Measurements from ENCODE around the gene F3. TPM values are rescaled to one million over a fixed set of nuclear protein-coding genes. Genes with fewer than 3 reads are reported as not detected.

The F3 gene
- total RNA-seq, 2 donors from 2014 or later = 37.9 to 85.4 TPM

GRCh38 chr1:94551449-94551848 is 9.9 kb upstream of the F3 start:
- DNase-seq = peak in 2 of 4 donors; percentile 24 to 55
- TF ChIP-seq POLR2A (IDR thresholded peaks at IDR 0.05) = no peak
- TF ChIP-seq, protein P1, sequence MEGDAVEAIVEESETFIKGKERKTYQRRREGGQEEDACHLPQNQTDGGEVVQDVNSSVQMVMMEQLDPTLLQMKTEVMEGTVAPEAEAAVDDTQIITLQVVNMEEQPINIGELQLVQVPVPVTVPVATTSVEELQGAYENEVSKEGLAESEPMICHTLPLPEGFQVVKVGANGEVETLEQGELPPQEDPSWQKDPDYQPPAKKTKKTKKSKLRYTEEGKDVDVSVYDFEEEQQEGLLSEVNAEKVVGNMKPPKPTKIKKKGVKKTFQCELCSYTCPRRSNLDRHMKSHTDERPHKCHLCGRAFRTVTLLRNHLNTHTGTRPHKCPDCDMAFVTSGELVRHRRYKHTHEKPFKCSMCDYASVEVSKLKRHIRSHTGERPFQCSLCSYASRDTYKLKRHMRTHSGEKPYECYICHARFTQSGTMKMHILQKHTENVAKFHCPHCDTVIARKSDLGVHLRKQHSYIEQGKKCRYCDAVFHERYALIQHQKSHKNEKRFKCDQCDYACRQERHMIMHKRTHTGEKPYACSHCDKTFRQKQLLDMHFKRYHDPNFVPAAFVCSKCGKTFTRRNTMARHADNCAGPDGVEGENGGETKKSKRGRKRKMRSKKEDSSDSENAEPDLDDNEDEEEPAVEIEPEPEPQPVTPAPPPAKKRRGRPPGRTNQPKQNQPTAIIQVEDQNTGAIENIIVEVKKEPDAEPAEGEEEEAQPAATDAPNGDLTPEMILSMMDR (IDR thresholded peaks at IDR 0.05) = no peak
- WGBS, 2 donors = 36 to 43% methylated on average over 6 to 7 of the region's 7 CpGs
- H3K27ac ChIP-seq = peak overlapping the region in 3 of 4 donors; percentile 55 to 61 (median 60)
- intact Hi-C loops (cut with DNase I) = no loop called here
- ATAC-seq = peak; percentile 63
- H3K9me3 ChIP-seq = no peaks in the 10 kb centered on the region
- H3K4me3 ChIP-seq = no peak overlapping the region
- H3K27me3 ChIP-seq = no peaks in the 10 kb centered on the region
- no peaks in the 10 kb centered on the region for H3K36me3 ChIP-seq (replicated peaks in 1 of 2; ENCODE audit: insufficient read depth in 1 of 2, low read depth in 2 of 2)
- peaks cover 34% of the 10 kb centered on the region for H3K4me1 ChIP-seq

DNA sequence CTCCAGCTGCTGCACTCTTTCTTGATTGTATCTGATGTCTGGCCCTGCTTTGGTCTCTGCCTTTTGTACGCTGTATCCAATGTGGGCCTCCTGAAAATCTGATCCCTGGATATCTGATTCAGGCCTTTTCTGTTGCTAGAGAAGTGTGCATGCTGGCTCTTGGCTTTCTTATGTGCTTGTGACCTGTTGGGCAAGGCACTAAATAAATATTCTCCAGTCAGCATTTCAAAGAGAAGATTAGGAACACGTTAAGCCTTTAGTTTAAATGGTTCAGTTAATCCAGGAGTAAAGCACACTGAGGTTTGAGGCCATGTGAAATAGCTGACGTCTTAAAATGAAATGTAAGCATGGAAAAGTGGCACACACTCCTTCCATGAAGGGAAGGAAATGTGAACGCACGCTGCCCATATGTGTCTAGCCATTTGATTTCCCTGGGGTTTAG is 9.3 kb upstream of the F3 start:
- peak in 3 of 4 donors; percentile 31 to 37 (median 35) for DNase-seq
- ATAC-seq = peak; percentile 77
- H3K4me1 ChIP-seq = peaks cover 34% of the 10 kb centered on the region
- H3K9me3 ChIP-seq = no peaks in the 10 kb centered on the region
- H3K27me3 ChIP-seq = no peaks in the 10 kb centered on the region
- no peak for TF ChIP-seq POLR2A (IDR thresholded peaks at IDR 0.05)
- H3K27ac ChIP-seq = peak overlapping the region in 3 of 4 donors; percentile 55 to 61 (median 60)
- WGBS, 2 donors = 43 to 53% methylated on average over 5 of the region's 5 CpGs
- H3K4me3 ChIP-seq = no peak overlapping the region
- intact Hi-C loops (cut with DNase I) = no loop called here
- no peaks in the 10 kb centered on the region for H3K36me3 ChIP-seq (replicated peaks in 1 of 2; ENCODE audit: insufficient read depth in 1 of 2, low read depth in 2 of 2)

- Histone ChIP-seq H3K9me3 (no peaks in the 10 kb centered on the region), H3K36me3 (replicated peaks in 1 of 2; ENCODE audit: insufficient read depth in 1 of 2, low read depth in 2 of 2) (no peaks in the 10 kb centered on the region), H3K27me3 (no peaks in the 10 kb centered on the region), H3K4me3 (no peak overlapping the region), H3K4me1 (peaks cover 34% of the 10 kb centered on the region), H3K27ac (peak overlapping the region in 3 of 4 donors; percentile 55 to 61 (median 60))
- WGBS, 2 donors = 55 to 56% methylated on average over 6 of the region's 6 CpGs
- no peak for ATAC-seq
- TF ChIP-seq, protein P1 (IDR thresholded peaks at IDR 0.05) = no peak
- no peak for TF ChIP-seq POLR2A (IDR thresholded peaks at IDR 0.05)
- intact Hi-C loops (cut with DNase I) = no loop called here
- no peak for DNase-seq
These were observed 8.8 kb upstream of the F3 start for GRCh38 chr1:94550396-94550795.

DNA sequence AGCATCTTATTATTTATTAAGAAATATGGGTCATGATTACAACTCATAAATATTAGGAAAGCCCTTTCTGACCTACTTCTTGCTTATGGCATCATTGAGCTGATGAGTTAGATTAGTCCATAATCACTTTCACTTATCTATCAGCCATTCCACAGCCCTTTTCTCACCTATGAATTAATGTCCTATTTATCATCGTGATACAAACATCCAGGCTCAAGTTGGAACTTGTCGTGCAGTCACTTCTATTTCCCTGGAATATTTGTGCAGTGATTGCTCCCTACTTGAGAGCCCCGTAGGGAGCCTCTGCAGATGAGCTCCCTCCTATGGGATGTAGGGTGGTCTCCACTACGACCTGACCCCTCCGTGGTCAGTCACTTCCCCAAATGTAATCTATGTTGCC is 8.1 kb upstream of the F3 start:
- H3K27me3 ChIP-seq = no peaks in the 10 kb centered on the region
- peak overlapping the region in 2 of 4 donors; percentile 8 to 55 for H3K27ac ChIP-seq
- H3K9me3 ChIP-seq = no peaks in the 10 kb centered on the region
- H3K4me1 ChIP-seq = peaks cover 41% of the 10 kb centered on the region
- no peak for DNase-seq
- WGBS, 2 donors = 65 to 68% methylated on average over 5 of the region's 5 CpGs
- no peaks in the 10 kb centered on the region for H3K36me3 ChIP-seq (replicated peaks in 1 of 2; ENCODE audit: insufficient read depth in 1 of 2, low read depth in 2 of 2)
- TF ChIP-seq, protein P1 (IDR thresholded peaks at IDR 0.05) = no peak
- no peak for TF ChIP-seq POLR2A (IDR thresholded peaks at IDR 0.05)
- intact Hi-C loops (cut with DNase I) = no loop called here
- ATAC-seq = no peak
- H3K4me3 ChIP-seq = no peak overlapping the region

DNA sequence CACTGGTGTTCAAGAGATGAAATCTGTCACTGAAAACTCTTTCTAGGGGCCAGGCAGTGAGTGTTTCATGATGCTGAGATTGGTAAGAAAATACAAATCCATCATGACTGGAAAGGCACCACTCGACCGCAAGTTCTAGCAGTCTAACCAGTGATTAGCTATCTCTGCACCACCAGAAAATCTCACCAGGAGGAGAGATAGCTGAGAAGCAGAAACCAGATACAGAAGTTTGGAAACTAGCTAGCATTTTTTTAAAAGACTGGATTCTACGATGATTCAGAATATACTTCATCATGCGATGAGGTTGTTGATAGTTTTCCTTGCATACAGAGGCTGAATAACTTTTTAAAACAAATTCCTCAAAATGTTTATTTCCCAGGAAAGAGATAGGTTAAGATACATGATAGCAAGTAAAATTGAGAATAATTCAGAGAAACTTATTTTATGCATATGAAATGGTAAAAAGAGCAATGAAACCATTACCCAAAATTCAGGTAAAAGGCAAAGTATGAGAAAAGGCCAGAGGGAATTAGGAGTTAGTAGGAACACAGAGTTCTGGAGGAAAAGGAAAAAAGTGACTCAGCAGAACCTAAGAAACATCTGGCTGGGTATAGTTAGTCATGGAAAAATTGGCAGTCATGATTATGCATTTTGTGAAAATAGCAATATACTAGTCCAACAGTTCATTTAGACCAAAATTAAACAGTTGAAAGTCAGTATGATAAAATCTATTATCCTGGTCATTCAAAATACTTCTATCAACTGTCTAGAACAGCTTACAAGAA is 3.3 kb upstream of the F3 start:
- TF ChIP-seq, protein P1 (IDR thresholded peaks at IDR 0.05) = no peak
- no peak for TF ChIP-seq POLR2A (IDR thresholded peaks at IDR 0.05)
- ATAC-seq (peak; percentile 16), DNase-seq (no peak)
- Histone ChIP-seq H3K4me1 (peaks cover 34% of the 10 kb centered on the region), H3K36me3 (replicated peaks in 1 of 2; ENCODE audit: insufficient read depth in 1 of 2, low read depth in 2 of 2) (no peaks in the 10 kb centered on the region), H3K27ac (peak overlapping the region in 2 of 4 donors; percentile 38 to 46), H3K27me3 (no peaks in the 10 kb centered on the region), H3K4me3 (no peak overlapping the region), H3K9me3 (no peaks in the 10 kb centered on the region)
- WGBS, 2 donors = 67 to 74% methylated on average over 4 of the region's 4 CpGs
- intact Hi-C loops (cut with DNase I) = no loop called here
